Neutrophil (primary cell): Measurements from ENCODE around the gene SIN3B.

ENCODE experiments used
- H3K27ac ChIP-seq: fragments of 200-600 bp; sonication (generic); 2 replicates; pipeline ENCODE4 v1.5.1; 2016; ENCODE audit warnings: mild to moderate bottlenecking, moderate library complexity
- H3K27me3 ChIP-seq: fragments of 200-600 bp; sonication (generic); 2 replicates; pipeline ENCODE4 v1.6.0; 2016; ENCODE audit warnings: mild to moderate bottlenecking
- H3K36me3 ChIP-seq: fragments of 200-600 bp; sonication (generic); 2 replicates; pipeline ENCODE4 v1.5.1; 2017
- H3K4me1 ChIP-seq, 2 experiments: fragments of 200-600 bp in 1 of 2; sonication (generic) in 1 of 2; 1 replicate in 1 of 2; 2 replicates in 1 of 2; pipeline versions ENCODE4 v1.5.1 to v1.6.1; 2013 to 2016; ENCODE audit warnings: low read depth in 1 of 2, low read length in 1 of 2, mild to moderate bottlenecking in 1 of 2, moderate library complexity in 1 of 2; ENCODE audit not compliant: control insufficient read depth in 1 of 2, insufficient read depth in 1 of 2
- H3K4me3 ChIP-seq, 2 experiments: fragments of 200-600 bp in 1 of 2; sonication (generic) in 1 of 2; 1 replicate in 1 of 2; 2 replicates in 1 of 2; pipeline ENCODE4 v1.5.1; 2013 to 2016; ENCODE audit warnings: low read depth in 1 of 2, low read length in 1 of 2, mild to moderate bottlenecking in 1 of 2, moderate library complexity in 1 of 2
- H3K9me3 ChIP-seq: fragments of 200-600 bp; sonication (generic); 2 replicates; pipeline ENCODE4 v1.5.1; 2016
- TF ChIP-seq, protein P1 (sequence below): fragments of 200-600 bp; sonication (generic); IDR thresholded peaks from 2 replicates; pipeline ENCODE4 v1.5.1; 2016; ENCODE audit warnings: antibody characterized with exemption

SIN3B gene

DNA sequence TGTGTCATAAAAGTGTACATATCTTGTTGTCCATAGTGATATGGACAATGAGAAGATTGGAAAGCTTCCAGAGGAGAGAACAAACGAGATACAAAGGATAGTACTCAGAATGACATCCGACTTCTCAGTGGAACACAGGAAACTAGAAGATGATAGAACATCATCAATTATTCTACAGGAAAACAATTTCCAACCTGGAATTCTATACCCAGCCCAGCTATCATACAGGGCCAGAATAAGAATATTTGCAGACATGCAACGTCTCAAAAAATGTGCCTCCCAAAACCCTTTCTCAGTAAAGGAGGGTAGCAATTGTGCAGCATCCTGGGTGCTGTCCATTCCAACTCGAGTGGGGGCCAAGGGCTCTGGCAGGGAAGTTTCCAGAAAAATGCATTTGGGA, 83.6 kb downstream of the SIN3B start:
- Histone ChIP-seq H3K36me3 (no peaks in the 10 kb centered on the region), H3K27me3 (peaks cover 5% of the 10 kb centered on the region), H3K4me1 (no peaks in the 10 kb centered on the region), H3K27ac (no peak overlapping the region), H3K9me3 (no peaks in the 10 kb centered on the region), H3K4me3 (no peak overlapping the region)
- TF ChIP-seq, protein P1, sequence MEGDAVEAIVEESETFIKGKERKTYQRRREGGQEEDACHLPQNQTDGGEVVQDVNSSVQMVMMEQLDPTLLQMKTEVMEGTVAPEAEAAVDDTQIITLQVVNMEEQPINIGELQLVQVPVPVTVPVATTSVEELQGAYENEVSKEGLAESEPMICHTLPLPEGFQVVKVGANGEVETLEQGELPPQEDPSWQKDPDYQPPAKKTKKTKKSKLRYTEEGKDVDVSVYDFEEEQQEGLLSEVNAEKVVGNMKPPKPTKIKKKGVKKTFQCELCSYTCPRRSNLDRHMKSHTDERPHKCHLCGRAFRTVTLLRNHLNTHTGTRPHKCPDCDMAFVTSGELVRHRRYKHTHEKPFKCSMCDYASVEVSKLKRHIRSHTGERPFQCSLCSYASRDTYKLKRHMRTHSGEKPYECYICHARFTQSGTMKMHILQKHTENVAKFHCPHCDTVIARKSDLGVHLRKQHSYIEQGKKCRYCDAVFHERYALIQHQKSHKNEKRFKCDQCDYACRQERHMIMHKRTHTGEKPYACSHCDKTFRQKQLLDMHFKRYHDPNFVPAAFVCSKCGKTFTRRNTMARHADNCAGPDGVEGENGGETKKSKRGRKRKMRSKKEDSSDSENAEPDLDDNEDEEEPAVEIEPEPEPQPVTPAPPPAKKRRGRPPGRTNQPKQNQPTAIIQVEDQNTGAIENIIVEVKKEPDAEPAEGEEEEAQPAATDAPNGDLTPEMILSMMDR, result no peak

DNA sequence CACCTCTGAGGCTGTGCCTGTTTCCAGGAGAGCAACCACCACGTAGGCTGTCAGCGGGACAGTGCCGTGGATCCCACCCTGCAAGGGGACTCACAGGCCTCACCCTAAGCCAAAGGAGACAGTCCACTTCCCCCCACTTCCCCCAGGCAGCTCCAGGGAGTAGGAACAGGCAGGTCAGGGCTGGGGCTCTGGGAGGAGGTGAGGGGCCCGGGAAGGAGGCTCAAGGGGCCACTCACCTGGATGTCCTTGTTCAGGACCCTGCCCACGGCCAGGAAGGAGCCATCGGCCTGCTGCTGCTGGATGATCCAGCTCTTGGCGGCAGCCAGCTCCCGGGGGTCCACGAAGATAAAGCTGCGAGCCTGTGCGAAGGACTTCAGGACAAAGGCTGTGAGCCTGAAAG, 85.2 kb downstream of the SIN3B start:
- Histone ChIP-seq H3K4me1 (no peaks in the 10 kb centered on the region), H3K27me3 (peaks cover 5% of the 10 kb centered on the region), H3K27ac (no peak overlapping the region), H3K36me3 (no peaks in the 10 kb centered on the region), H3K9me3 (no peaks in the 10 kb centered on the region), H3K4me3 (no peak overlapping the region)
- TF ChIP-seq, protein P1, result no peak

DNA sequence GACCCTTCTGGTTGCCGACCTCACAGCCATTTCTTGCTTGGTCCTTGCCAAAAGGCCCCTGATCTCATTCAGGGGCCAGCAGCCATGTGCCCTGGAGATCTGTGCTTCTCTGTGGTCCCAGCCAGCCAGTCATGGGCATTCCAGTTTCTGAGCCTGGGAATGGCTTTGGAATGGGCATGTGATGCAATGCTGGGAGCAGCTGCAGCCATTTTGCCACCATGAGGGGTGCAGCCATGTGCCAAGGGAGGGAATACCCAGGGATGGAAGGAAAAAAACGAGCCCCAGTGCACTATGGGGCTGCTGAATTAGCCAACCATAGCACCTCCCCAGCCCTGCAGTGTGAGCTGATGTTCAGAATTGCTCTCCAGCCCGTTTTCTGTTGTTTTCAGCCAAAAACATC, 85.9 kb downstream of the SIN3B start:
- Histone ChIP-seq H3K4me3 (no peak overlapping the region), H3K27ac (no peak overlapping the region), H3K36me3 (no peaks in the 10 kb centered on the region), H3K4me1 (no peaks in the 10 kb centered on the region), H3K9me3 (no peaks in the 10 kb centered on the region), H3K27me3 (peaks cover 5% of the 10 kb centered on the region)
- TF ChIP-seq, protein P1, result no peak

DNA sequence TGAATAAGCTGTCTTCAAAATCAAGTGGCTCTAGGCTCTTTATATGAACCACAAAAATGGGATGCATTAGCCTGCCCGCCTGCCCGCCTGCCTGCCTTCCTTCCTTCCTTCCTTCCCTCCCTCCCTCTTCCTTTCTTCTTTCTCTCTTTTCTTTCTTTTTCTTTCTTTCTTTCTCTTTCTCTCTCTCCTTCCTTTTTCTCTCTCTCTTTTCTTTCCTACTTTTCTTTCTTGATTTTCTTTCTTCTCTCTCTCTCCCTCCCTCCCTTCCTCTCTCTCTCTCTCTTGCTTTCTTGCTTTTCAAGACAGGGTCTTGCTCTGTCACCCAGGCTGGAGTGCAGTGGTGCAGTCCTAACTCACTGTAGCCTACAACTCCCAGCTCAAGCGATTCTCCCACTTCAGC, 86.5 kb downstream of the SIN3B start:
- H3K4me1 ChIP-seq, result no peaks in the 10 kb centered on the region
- no peak overlapping the region for H3K4me3 ChIP-seq
- no peaks in the 10 kb centered on the region for H3K36me3 ChIP-seq
- TF ChIP-seq, protein P1, result no peak
- no peak overlapping the region for H3K27ac ChIP-seq
- H3K9me3 ChIP-seq, result no peaks in the 10 kb centered on the region
- peaks cover 5% of the 10 kb centered on the region for H3K27me3 ChIP-seq

DNA sequence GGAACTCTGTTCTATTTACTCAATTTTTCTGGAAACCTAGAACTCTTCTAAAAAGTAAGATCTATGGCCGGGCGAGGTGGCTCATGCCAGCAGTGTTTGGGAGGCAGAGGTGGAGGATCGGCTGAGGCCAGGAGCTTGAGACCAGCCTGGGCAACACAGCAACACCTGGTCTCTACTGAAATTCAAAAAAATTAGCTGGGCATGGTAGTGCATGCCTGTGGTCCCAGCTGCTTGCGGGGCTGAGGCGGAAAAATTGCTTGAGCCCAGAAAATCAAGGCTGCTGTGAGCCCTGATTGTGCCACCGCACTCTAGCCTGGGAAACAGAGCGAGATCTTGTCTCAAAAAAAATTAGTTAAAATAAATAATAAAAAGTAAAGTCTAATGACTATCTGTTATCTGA, 88.2 kb downstream of the SIN3B start:
- Histone ChIP-seq H3K9me3 (no peaks in the 10 kb centered on the region), H3K27ac (no peak overlapping the region), H3K27me3 (peaks cover 5% of the 10 kb centered on the region), H3K4me1 (no peaks in the 10 kb centered on the region), H3K36me3 (no peaks in the 10 kb centered on the region), H3K4me3 (no peak overlapping the region)
- TF ChIP-seq, protein P1, result no peak

DNA sequence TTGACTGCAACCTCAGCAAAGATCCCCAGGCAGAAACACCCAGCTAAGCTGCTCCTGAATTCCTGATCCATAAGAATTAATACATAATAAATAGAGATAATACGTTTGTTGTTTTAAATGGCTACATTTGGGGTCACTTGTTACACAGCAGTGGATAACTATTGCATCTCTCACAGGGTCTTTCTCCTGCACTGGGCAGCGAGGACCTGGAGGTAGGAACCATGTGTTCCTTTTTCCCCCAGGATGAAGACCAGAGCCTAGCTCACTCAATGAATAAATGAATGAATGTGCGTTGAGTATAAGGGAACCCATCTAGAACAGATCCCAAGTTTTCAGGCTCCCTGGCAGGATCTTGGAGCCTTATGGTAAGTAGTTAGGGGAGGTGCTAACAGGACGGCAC, 90.3 kb downstream of the SIN3B start:
- no peaks in the 10 kb centered on the region for H3K9me3 ChIP-seq
- H3K36me3 ChIP-seq, result no peaks in the 10 kb centered on the region
- H3K27me3 ChIP-seq, result peaks cover 5% of the 10 kb centered on the region
- TF ChIP-seq, protein P1, result no peak
- H3K4me1 ChIP-seq, result no peaks in the 10 kb centered on the region
- H3K27ac ChIP-seq, result no peak overlapping the region
- H3K4me3 ChIP-seq, result no peak overlapping the region
